ENCODE results near the gene UBE2F. TPM values are rescaled to one million over a fixed set of nuclear protein-coding genes. Genes with fewer than 3 reads are reported as not detected.

Gene UBE2F
- total RNA-seq, 1 donor: 81.6 TPM

DNA sequence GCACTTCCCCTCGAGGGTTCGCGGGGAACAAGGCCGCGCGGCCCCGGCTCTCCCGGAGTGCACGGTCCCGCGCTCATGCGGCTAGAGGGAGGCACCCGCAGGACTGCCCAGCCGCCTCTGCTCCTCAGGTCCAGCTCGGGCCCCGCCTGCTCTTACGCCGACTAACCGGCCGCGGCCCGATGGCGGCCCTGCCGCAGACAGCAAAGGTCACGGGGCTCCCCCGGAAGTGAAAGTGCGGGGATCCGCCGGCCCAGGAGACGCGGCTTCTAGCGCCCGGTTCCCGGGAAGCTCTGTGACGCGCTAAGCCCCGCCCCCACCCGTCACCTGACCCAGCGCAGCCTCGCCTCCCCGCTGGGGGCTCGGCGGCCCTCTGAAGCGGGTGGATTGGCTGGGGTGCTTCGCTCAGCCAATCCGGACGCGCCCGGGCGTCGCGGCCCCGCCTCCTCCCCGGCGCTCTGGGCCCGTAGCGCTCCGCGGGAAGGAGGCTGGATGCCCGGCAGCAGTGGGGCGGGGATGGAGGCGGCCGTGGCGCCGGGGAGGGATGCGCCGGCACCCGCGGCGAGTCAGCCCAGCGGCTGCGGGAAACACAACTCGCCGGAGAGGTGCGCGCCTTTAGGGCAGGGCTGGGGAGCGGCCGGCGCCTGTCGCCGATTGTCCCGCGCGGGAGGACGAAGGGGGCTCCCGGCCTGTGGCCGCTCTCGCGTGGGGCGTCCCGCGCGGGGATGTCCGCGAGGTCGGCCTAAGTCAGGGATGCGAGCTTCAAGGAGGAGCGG, 93.9 kb downstream of the UBE2F start, which contains the start of gene SCLY:
Gene SCLY, plus strand, starts transcription at position 460 of the 773 bp plus-strand sequence. Its CDS starts 54 bp downstream, at position 514.
- TF ChIP-seq, protein P1, sequence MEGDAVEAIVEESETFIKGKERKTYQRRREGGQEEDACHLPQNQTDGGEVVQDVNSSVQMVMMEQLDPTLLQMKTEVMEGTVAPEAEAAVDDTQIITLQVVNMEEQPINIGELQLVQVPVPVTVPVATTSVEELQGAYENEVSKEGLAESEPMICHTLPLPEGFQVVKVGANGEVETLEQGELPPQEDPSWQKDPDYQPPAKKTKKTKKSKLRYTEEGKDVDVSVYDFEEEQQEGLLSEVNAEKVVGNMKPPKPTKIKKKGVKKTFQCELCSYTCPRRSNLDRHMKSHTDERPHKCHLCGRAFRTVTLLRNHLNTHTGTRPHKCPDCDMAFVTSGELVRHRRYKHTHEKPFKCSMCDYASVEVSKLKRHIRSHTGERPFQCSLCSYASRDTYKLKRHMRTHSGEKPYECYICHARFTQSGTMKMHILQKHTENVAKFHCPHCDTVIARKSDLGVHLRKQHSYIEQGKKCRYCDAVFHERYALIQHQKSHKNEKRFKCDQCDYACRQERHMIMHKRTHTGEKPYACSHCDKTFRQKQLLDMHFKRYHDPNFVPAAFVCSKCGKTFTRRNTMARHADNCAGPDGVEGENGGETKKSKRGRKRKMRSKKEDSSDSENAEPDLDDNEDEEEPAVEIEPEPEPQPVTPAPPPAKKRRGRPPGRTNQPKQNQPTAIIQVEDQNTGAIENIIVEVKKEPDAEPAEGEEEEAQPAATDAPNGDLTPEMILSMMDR (IDR thresholded peaks at IDR 0.05; ENCODE audit: insufficient read depth, low read depth, low read length): no peak
- DNase-seq (ENCODE audit: low read depth): peak; percentile 98

DNA sequence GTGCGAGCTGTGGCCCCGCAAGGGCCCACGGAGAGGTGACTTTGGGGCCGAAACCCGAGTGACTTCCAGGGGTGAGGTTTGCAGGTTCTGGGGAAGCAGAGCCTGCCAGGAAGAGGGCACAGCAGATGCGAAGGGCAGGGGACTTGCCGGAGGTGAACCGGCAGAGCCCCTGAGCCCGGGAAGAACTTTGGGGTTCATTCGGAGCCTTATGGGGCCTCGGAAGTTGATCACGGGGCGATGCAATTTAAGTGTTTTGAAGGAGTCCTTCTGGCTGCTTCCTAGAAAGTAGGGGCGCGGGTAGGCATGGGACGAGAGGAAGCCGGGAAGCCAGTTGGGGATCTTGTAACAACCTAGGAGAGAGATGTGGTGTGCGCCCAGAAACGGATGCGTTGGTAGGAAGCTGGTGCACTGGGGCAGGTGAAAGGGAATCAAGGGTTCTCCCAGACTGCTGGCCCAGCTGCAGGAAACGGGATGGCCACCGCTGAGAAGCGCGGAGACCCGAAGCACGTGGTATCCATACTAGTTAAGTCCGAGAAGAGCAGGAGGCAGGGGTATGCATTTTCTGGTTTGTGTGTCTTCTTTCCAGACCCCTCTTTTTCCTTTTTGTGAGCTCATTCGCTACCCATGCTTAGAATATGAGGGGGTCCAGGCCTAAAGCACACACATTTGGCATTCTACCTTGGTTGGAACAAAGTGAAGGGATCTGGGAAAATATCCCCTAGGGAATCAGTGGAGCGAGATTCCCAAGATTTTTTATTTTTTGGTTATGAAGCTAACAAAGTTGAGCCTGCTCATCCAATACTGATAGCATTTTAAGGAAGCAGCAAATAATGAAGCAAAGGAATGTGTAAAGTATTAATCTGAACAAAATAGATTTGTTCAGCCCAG, 94.7 kb downstream of the UBE2F start:
- peak; percentile 37 for DNase-seq (ENCODE audit: low read depth)
- TF ChIP-seq, protein P1 (IDR thresholded peaks at IDR 0.05; ENCODE audit: insufficient read depth, low read depth, low read length): no peak
- peak overlapping the region; percentile 90 for H3K4me3 ChIP-seq (ENCODE audit: low read depth, low read length)

More for the DNA sequence above, 93.9 kb downstream of the UBE2F start, which contains the start of gene SCLY:
- H3K4me3 ChIP-seq (ENCODE audit: low read depth, low read length): peak within 1 kb of the TSS; percentile 90

- DNase-seq (ENCODE audit: low read depth): no peak
- no peak overlapping the region for H3K4me3 ChIP-seq (ENCODE audit: low read depth, low read length)
- TF ChIP-seq, protein P1 (IDR thresholded peaks at IDR 0.05; ENCODE audit: insufficient read depth, low read depth, low read length): no peak
These were observed 96.8 kb downstream of the UBE2F start for GRCh38 chr2:238063414-238064189.

DNA sequence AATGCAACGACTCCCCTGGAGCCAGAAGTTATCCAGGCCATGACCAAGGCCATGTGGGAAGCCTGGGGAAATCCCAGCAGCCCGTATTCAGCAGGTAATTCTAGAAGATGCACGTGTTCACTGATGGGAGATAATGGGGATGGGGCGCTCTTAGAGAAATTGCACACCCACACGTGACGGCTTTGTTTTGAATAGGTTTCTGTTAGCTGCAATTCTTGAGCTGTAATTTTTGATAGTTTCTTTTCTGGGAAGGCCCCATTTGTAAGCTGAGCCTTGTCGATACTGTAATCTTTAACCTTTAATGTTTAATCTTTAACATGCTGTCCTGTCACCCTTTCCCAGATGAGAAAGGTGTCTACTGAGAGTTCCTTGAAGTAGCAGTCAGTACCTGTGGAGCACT, 97.6 kb downstream of the UBE2F start:
- TF ChIP-seq, protein P1 (IDR thresholded peaks at IDR 0.05; ENCODE audit: insufficient read depth, low read depth, low read length): no peak
- no peak for DNase-seq (ENCODE audit: low read depth)

GRCh38 chr2:238065071-238065846, 98.4 kb downstream of the UBE2F start:
- no peak for DNase-seq (ENCODE audit: low read depth)
- TF ChIP-seq, protein P1 (IDR thresholded peaks at IDR 0.05; ENCODE audit: insufficient read depth, low read depth, low read length): no peak
- H3K4me3 ChIP-seq (ENCODE audit: low read depth, low read length): no peak overlapping the region

More for the DNA sequence above, 97.6 kb downstream of the UBE2F start:
- H3K4me3 ChIP-seq (ENCODE audit: low read depth, low read length): no peak overlapping the region
